CD4-positive, CD25-positive, alpha-beta regulatory T cell (primary cell): ENCODE data around the gene ATG5. TPM values are rescaled to one million over a fixed set of nuclear protein-coding genes. Genes with fewer than 3 reads are reported as not detected.

Experiments used
- ATAC-seq, 2 donors: fragments of 150-1000 bp; cut with Tn5 transposase; one replicate each; pipeline ENCODE4 v1.10.0; 2021; ENCODE audit warnings: low read depth in 2 of 2, moderate number of reproducible peaks in 2 of 2, moderate library complexity in 1 of 2
- DNase-seq, 3 donors: peaks; one replicate each; pipeline versions ENCODE4 v3.0.0 to v3.0.0-alpha.2; 2012 to 2022; ENCODE audit warnings: mixed read lengths in 1 of 3
- H3K27ac ChIP-seq: one replicate; pipeline ENCODE4 v1.7.0; 2013; ENCODE audit warnings: mild to moderate bottlenecking, low read length; ENCODE audit not compliant: insufficient read depth, poor library complexity, severe bottlenecking
- H3K27me3 ChIP-seq: one replicate; pipeline ENCODE4 v1.7.0; 2013; ENCODE audit warnings: low read length; ENCODE audit not compliant: control insufficient read depth, insufficient read depth
- H3K36me3 ChIP-seq: one replicate; pipeline ENCODE4 v1.7.0; 2013; ENCODE audit warnings: mild to moderate bottlenecking, low read length, moderate library complexity; ENCODE audit not compliant: control insufficient read depth, insufficient read depth
- H3K4me1 ChIP-seq: 2 replicates; pipeline ENCODE4 v1.7.0; 2013; ENCODE audit warnings: mild to moderate bottlenecking, low read length; ENCODE audit not compliant: insufficient read depth, control insufficient read depth, poor library complexity, severe bottlenecking
- H3K4me3 ChIP-seq: one replicate; pipeline ENCODE4 v1.7.0; 2013; ENCODE audit warnings: low read depth, mild to moderate bottlenecking, low read length, moderate library complexity
- H3K9me3 ChIP-seq, 2 experiments: 1 replicate in 1 of 2; 2 replicates in 1 of 2; pipeline ENCODE4 v1.7.0; 2013; ENCODE audit warnings: low read length in 2 of 2, mild to moderate bottlenecking in 1 of 2, moderate library complexity in 1 of 2; ENCODE audit not compliant: control insufficient read depth in 2 of 2
- H3K27ac Mint-ChIP-seq, 3 donors: one replicate each; pipeline ENCODE4 v1.8.0; 2020 to 2022; ENCODE audit warnings: mild to moderate bottlenecking in 3 of 3, mixed read lengths in 3 of 3, moderate library complexity in 2 of 3
- H3K27me3 Mint-ChIP-seq: one replicate; pipeline ENCODE4 v1.8.0; 2022; ENCODE audit warnings: mild to moderate bottlenecking, mixed read lengths
- H3K36me3 Mint-ChIP-seq: one replicate; pipeline ENCODE4 v1.8.0; 2020; ENCODE audit warnings: mixed read lengths
- H3K4me1 Mint-ChIP-seq, 4 donors: one replicate each; pipeline ENCODE4 v1.8.0; 2020 to 2022; ENCODE audit warnings: mixed read lengths in 4 of 4, mild to moderate bottlenecking in 1 of 4
- H3K4me3 Mint-ChIP-seq, 4 donors: one replicate each; pipeline ENCODE4 v1.8.0; 2020 to 2022; ENCODE audit warnings: mild to moderate bottlenecking in 4 of 4, mixed read lengths in 4 of 4, moderate library complexity in 3 of 4
- H3K9me3 Mint-ChIP-seq, 7 donors: one replicate each; pipeline ENCODE4 v1.8.0; 2020 to 2022; ENCODE audit warnings: mixed read lengths in 7 of 7, mild to moderate bottlenecking in 3 of 7, moderate library complexity in 2 of 7
- polyA plus RNA-seq, 4 donors: library from polyadenylated mRNA; unstranded; fragments of 300-500 nt; fragmentation: Illumina TruSeq; gene quantifications; one replicate each; pipeline ENCODE4 v1.2.3, GENCODE V29; 2021
- total RNA-seq: library from RNA; stranded (reverse); gene quantifications from one replicate; pipeline ENCODE4 v1.2.3, GENCODE V29; 2022

The ATG5 gene
- total and polyA plus RNA-seq, 5 donors from 2014 or later: 35.1 to 49.6 (median 45.9) TPM

GRCh38 chr6:106305740-106306139 lies 19.8 kb downstream of the ATG5 start:
- ATAC-seq: no peak
- Mint-ChIP-seq H3K9me3 (no peaks in the 10 kb centered on the region), H3K27ac (no peak overlapping the region), H3K27me3 (no peaks in the 10 kb centered on the region), H3K36me3 (peaks cover 13% of the 10 kb centered on the region), H3K4me1 (peaks cover 32 to 35% (median 33%) of the 10 kb centered on the region in 4 donors), H3K4me3 (no peak overlapping the region)
- peaks cover 23% of the 10 kb centered on the region for H3K36me3 ChIP-seq
- no peaks in the 10 kb centered on the region for H3K4me1 ChIP-seq
- no peaks in the 10 kb centered on the region for H3K27me3 ChIP-seq
- no peak for DNase-seq
- no peak overlapping the region for H3K4me3 ChIP-seq
- H3K9me3 ChIP-seq: no peaks in the 10 kb centered on the region
- no peak overlapping the region for H3K27ac ChIP-seq

- Histone ChIP-seq H3K4me1 (no peaks in the 10 kb centered on the region), H3K27ac (no peak overlapping the region), H3K9me3 (no peaks in the 10 kb centered on the region), H3K36me3 (peaks cover 2% of the 10 kb centered on the region), H3K4me3 (no peak overlapping the region), H3K27me3 (no peaks in the 10 kb centered on the region)
- Mint-ChIP-seq H3K36me3 (peaks cover 8% of the 10 kb centered on the region), H3K9me3 (no peaks in the 10 kb centered on the region), H3K27me3 (no peaks in the 10 kb centered on the region), H3K4me3 (no peak overlapping the region), H3K4me1 (peaks cover 14 to 24% (median 19%) of the 10 kb centered on the region in 4 donors), H3K27ac (no peak overlapping the region)
- DNase-seq: peak in 2 of 3 donors; percentile 38 to 69
- ATAC-seq: no peak
Measured at GRCh38 chr6:106300944-106301343, 24.6 kb downstream of the ATG5 start.

GRCh38 chr6:106300020-106300780 lies 25.4 kb downstream of the ATG5 start:
- H3K27me3 Mint-ChIP-seq: no peaks in the 10 kb centered on the region
- Histone ChIP-seq H3K9me3 (no peaks in the 10 kb centered on the region), H3K4me1 (no peaks in the 10 kb centered on the region), H3K36me3 (peaks cover 2% of the 10 kb centered on the region), H3K27ac (no peak overlapping the region), H3K4me3 (no peak overlapping the region), H3K27me3 (no peaks in the 10 kb centered on the region)
- H3K36me3 Mint-ChIP-seq: peaks cover 8% of the 10 kb centered on the region
- H3K4me3 Mint-ChIP-seq: no peak overlapping the region
- no peaks in the 10 kb centered on the region for H3K9me3 Mint-ChIP-seq
- no peak for ATAC-seq
- H3K4me1 Mint-ChIP-seq: peaks cover 10 to 17% (median 16%) of the 10 kb centered on the region in 4 donors
- no peak for DNase-seq
- no peak overlapping the region for H3K27ac Mint-ChIP-seq

- no peak for DNase-seq
Measured at GRCh38 chr6:106293116-106293515, 32.4 kb downstream of the ATG5 start.

GRCh38 chr6:106290954-106291353 lies 34.6 kb downstream of the ATG5 start:
- Histone ChIP-seq H3K9me3 (no peaks in the 10 kb centered on the region), H3K4me3 (no peak overlapping the region), H3K36me3 (peaks cover 21% of the 10 kb centered on the region), H3K27me3 (no peaks in the 10 kb centered on the region), H3K27ac (no peak overlapping the region), H3K4me1 (no peaks in the 10 kb centered on the region)
- no peak overlapping the region for H3K27ac Mint-ChIP-seq
- H3K4me1 Mint-ChIP-seq: peaks cover 31 to 36% (median 33%) of the 10 kb centered on the region in 4 donors
- H3K36me3 Mint-ChIP-seq: peaks cover 41% of the 10 kb centered on the region
- H3K4me3 Mint-ChIP-seq: no peak overlapping the region
- ATAC-seq (no peak), DNase-seq (no peak)
- peaks cover 0 to 3% (median 0%) of the 10 kb centered on the region in 7 donors for H3K9me3 Mint-ChIP-seq
- H3K27me3 Mint-ChIP-seq: no peaks in the 10 kb centered on the region

More at GRCh38 chr6:106293116-106293515, 32.4 kb downstream of the ATG5 start:
- no peak overlapping the region for H3K4me3 Mint-ChIP-seq
- no peak overlapping the region for H3K27ac Mint-ChIP-seq
- no peak overlapping the region for H3K4me3 ChIP-seq
- H3K9me3 Mint-ChIP-seq: no peaks in the 10 kb centered on the region
- H3K27me3 Mint-ChIP-seq: no peaks in the 10 kb centered on the region
- peaks cover 21% of the 10 kb centered on the region for H3K36me3 ChIP-seq
- no peaks in the 10 kb centered on the region for H3K9me3 ChIP-seq
- peaks cover 28% of the 10 kb centered on the region for H3K36me3 Mint-ChIP-seq
- H3K27ac ChIP-seq: no peak overlapping the region
- peaks cover 23 to 35% (median 26%) of the 10 kb centered on the region in 4 donors for H3K4me1 Mint-ChIP-seq
- H3K4me1 ChIP-seq: no peaks in the 10 kb centered on the region
- H3K27me3 ChIP-seq: no peaks in the 10 kb centered on the region
- no peak for ATAC-seq

GRCh38 chr6:106290032-106290431 lies 35.5 kb downstream of the ATG5 start:
- no peaks in the 10 kb centered on the region for H3K27me3 ChIP-seq
- Mint-ChIP-seq H3K36me3 (peaks cover 45% of the 10 kb centered on the region), H3K4me3 (no peak overlapping the region), H3K27me3 (no peaks in the 10 kb centered on the region), H3K4me1 (peaks cover 32 to 38% (median 35%) of the 10 kb centered on the region in 4 donors), H3K9me3 (peaks cover 0 to 5% (median 0%) of the 10 kb centered on the region in 7 donors), H3K27ac (no peak overlapping the region)
- H3K4me1 ChIP-seq: no peaks in the 10 kb centered on the region
- H3K9me3 ChIP-seq: no peaks in the 10 kb centered on the region
- H3K27ac ChIP-seq: no peak overlapping the region
- ATAC-seq (no peak), DNase-seq (no peak)
- H3K4me3 ChIP-seq: no peak overlapping the region
- H3K36me3 ChIP-seq: peaks cover 21% of the 10 kb centered on the region

- Mint-ChIP-seq H3K36me3 (peaks cover 38% of the 10 kb centered on the region), H3K27me3 (no peaks in the 10 kb centered on the region), H3K4me1 (peaks cover 28 to 48% (median 41%) of the 10 kb centered on the region in 4 donors), H3K4me3 (no peak overlapping the region), H3K9me3 (peaks cover 0 to 5% (median 0%) of the 10 kb centered on the region in 7 donors), H3K27ac (no peak overlapping the region)
- Histone ChIP-seq H3K27ac (no peak overlapping the region), H3K27me3 (no peaks in the 10 kb centered on the region), H3K4me3 (no peak overlapping the region), H3K9me3 (no peaks in the 10 kb centered on the region), H3K36me3 (peaks cover 18% of the 10 kb centered on the region), H3K4me1 (no peaks in the 10 kb centered on the region)
- no peak for ATAC-seq
- DNase-seq: no peak
Measured at GRCh38 chr6:106287215-106287614, 38.3 kb downstream of the ATG5 start.

- peak overlapping the region in 1 of 3 donors; percentile 14 for H3K27ac Mint-ChIP-seq
- no peaks in the 10 kb centered on the region for H3K27me3 ChIP-seq
- H3K4me1 Mint-ChIP-seq: peaks cover 28 to 50% (median 44%) of the 10 kb centered on the region in 4 donors
- DNase-seq (no peak), ATAC-seq (no peak)
- no peak overlapping the region for H3K4me3 Mint-ChIP-seq
- peaks cover 33% of the 10 kb centered on the region for H3K36me3 Mint-ChIP-seq
- H3K27me3 Mint-ChIP-seq: no peaks in the 10 kb centered on the region
- H3K4me3 ChIP-seq: no peak overlapping the region
- no peak overlapping the region for H3K27ac ChIP-seq
- H3K9me3 ChIP-seq: no peaks in the 10 kb centered on the region
- H3K36me3 ChIP-seq: peaks cover 14% of the 10 kb centered on the region
- H3K9me3 Mint-ChIP-seq: peaks cover 0 to 5% (median 0%) of the 10 kb centered on the region in 7 donors
- H3K4me1 ChIP-seq: no peaks in the 10 kb centered on the region
Measured at GRCh38 chr6:106286746-106287145, 38.8 kb downstream of the ATG5 start.
